Rectal smooth muscle tissue (tissue), 1 donor: Measurements from ENCODE around the gene PFDN6.

ENCODE experiments used
- H3K27ac ChIP-seq: one replicate; pipeline ENCODE4 v1.7.0; 2013; ENCODE audit warnings: low read depth, low read length, inconsistent platforms
- H3K27me3 ChIP-seq: one replicate; pipeline ENCODE4 v1.7.0; 2013; ENCODE audit warnings: low read length; ENCODE audit not compliant: control insufficient read depth, insufficient read depth
- H3K36me3 ChIP-seq: one replicate; pipeline ENCODE4 v1.7.0; 2013; ENCODE audit warnings: low read length; ENCODE audit not compliant: control insufficient read depth, insufficient read depth
- H3K4me1 ChIP-seq: one replicate; pipeline ENCODE4 v1.7.0; 2013; ENCODE audit warnings: low read length; ENCODE audit not compliant: control insufficient read depth, insufficient read depth
- H3K4me3 ChIP-seq: one replicate; pipeline ENCODE4 v1.7.0; 2013; ENCODE audit warnings: low read length
- H3K9ac ChIP-seq: one replicate; pipeline ENCODE4 v1.7.0; 2013; ENCODE audit warnings: low read length

Gene PFDN6

GRCh38 chr6:33290459-33290858 lies 1.1 kb downstream of the PFDN6 start:
- Histone ChIP-seq H3K27ac (no peak overlapping the region), H3K4me1 (peaks cover 18% of the 10 kb centered on the region), H3K4me3 (peak overlapping the region; percentile 66), H3K36me3 (peaks cover 20% of the 10 kb centered on the region), H3K27me3 (no peaks in the 10 kb centered on the region), H3K9ac (no peak overlapping the region)

DNA sequence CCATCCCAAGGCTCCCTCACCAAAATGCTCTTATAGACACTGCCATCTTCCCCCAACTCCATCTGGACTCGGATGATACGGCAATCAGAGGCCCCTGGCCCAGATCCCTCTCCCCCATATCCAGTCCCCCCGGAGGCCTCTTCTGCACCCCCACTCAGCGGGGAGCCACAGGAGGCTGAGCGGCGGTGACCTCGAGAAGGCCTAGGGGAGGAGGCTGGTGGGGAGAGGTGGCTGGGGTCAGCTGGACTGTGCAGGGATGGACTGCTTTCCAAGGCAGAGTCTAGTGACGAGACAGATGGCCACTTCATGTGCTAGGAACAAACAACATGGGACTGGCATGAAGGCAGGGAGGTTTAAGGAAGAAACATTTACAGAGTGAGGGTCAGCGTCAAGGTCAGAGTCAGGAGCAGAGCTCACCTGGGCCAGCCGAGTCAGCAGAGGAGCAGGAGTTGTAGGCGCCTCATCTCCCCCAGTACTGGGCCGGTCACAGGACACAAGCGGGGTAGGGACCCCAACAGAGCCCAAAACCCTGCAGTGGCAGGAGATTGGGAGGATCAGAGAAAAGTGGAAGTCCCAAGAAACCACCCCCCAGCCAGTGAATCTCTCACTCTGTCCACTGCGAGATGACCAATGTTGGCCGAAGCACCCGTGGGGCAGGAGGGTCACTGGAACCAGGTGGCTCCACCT lies 3.7 kb downstream of the PFDN6 start:
- Histone ChIP-seq H3K4me3 (no peak overlapping the region), H3K27me3 (no peaks in the 10 kb centered on the region), H3K36me3 (peaks cover 18% of the 10 kb centered on the region), H3K27ac (no peak overlapping the region), H3K9ac (no peak overlapping the region), H3K4me1 (peaks cover 19% of the 10 kb centered on the region)

DNA sequence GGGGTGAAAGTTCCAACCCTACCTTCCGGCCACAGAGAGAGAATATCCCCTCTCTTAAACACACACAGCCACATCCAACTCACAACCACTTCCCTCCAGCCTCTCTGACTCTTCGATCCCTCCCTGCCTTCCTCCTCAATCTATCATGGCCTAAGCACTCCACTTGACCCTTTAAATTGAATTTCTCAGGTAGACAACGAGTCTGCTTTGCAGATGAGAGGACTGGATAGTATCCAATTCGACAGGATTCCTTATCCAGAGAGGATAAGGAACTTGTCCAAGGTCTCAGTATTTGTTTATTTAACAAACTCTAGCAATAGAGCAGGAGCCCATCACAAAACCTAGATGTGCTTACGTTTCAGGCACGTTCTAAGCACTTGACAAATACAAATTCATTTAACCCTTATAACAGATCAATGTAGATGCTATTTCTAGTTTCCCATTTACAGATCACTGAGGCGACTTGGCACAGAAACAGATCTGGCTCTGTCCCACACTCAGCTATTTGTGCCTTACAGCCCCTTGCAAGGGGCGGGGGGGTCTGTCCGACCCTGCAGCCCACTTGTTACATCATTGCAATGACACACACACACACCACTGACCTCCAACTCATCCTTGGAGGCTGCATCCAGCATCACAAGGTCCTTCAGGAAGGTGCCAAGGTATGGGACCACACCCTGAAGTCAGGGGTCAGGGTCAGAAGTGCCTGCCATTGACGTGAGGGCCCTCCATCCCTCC lies 4.9 kb downstream of the PFDN6 start:
- H3K27ac ChIP-seq = no peak overlapping the region
- H3K36me3 ChIP-seq = peaks cover 18% of the 10 kb centered on the region
- no peak overlapping the region for H3K4me3 ChIP-seq
- H3K27me3 ChIP-seq = no peaks in the 10 kb centered on the region
- no peak overlapping the region for H3K9ac ChIP-seq
- peaks cover 13% of the 10 kb centered on the region for H3K4me1 ChIP-seq

DNA sequence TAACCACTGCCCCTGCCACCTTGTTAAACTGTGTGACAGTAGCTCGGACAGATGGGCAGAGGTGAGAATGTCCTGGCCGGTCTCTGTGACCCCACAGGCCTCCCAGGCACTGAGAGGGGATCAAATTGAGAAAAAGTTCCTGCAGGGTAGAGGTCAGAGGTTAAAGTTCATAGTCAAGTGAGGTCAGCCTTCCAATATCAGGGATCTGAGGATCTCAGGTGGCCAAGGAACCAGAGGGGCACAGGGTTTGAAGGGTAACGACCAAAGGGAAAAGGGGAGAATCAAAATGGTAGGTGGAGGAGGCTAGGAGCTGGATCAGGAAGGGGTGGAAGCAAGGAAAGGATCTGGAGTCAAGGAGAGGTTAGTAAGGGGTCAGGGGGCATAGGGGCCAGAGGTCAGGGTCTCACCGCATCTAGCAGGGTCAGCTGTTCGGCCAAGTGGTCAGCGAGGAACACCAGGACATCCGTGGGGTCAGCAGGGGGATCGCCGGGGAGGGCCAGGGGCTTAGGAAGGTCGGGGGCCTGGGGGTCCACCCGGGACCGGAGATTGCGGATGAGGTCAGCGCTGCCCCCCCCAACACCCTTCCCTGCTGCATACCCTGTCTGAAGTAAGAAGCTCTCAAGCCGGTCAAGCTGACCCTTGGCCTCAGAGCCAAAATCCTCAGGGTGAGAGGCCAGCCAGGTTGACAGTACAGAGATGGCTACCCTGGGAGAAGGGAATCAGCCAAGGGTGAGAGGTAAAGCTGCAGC lies 6.4 kb downstream of the PFDN6 start:
- H3K27me3 ChIP-seq = no peaks in the 10 kb centered on the region
- H3K4me1 ChIP-seq = peaks cover 5% of the 10 kb centered on the region
- peaks cover 18% of the 10 kb centered on the region for H3K36me3 ChIP-seq
- H3K27ac ChIP-seq = no peak overlapping the region
- H3K4me3 ChIP-seq = no peak overlapping the region
- H3K9ac ChIP-seq = no peak overlapping the region

DNA sequence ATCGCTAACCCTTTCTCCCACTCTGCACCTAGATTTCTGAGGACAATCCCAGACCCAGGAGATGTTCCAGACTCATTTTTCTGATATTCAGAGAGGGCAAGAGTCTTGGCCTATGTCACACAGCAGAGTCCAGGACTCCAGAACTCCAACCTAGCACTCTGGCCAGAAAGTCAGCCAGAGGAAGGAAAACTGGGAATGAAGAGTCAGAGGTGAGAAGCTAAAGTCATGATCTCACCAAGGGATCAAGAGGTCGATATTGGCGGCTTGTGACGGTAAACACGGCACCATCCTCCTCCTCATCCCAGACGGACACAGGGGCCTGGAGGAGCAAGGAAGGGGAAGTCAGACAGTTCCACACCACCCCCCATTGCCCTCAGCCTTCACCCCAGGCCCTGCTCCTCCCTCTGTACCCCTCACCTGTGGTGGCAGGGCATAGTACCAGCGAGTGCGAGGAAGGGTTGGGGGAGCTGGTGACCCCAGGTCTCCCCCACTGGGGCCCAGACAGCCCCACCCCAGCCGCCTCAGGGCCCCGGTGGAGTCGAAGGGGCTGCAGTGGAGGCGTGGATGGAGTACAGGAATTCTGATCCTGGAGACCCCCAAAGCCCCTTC lies 7.5 kb downstream of the PFDN6 start:
- H3K4me3 ChIP-seq = peak overlapping the region; percentile 56
- H3K36me3 ChIP-seq = peaks cover 18% of the 10 kb centered on the region
- no peak overlapping the region for H3K27ac ChIP-seq
- no peak overlapping the region for H3K9ac ChIP-seq
- H3K27me3 ChIP-seq = no peaks in the 10 kb centered on the region
- H3K4me1 ChIP-seq = peaks cover 5% of the 10 kb centered on the region

GRCh38 chr6:33297406-33297955 lies 8.1 kb downstream of the PFDN6 start:
- peaks cover 5% of the 10 kb centered on the region for H3K4me1 ChIP-seq
- peaks cover 15% of the 10 kb centered on the region for H3K36me3 ChIP-seq
- no peak overlapping the region for H3K9ac ChIP-seq
- peak overlapping the region; percentile 74 for H3K27ac ChIP-seq
- peak overlapping the region; percentile 56 for H3K4me3 ChIP-seq
- H3K27me3 ChIP-seq = no peaks in the 10 kb centered on the region

DNA sequence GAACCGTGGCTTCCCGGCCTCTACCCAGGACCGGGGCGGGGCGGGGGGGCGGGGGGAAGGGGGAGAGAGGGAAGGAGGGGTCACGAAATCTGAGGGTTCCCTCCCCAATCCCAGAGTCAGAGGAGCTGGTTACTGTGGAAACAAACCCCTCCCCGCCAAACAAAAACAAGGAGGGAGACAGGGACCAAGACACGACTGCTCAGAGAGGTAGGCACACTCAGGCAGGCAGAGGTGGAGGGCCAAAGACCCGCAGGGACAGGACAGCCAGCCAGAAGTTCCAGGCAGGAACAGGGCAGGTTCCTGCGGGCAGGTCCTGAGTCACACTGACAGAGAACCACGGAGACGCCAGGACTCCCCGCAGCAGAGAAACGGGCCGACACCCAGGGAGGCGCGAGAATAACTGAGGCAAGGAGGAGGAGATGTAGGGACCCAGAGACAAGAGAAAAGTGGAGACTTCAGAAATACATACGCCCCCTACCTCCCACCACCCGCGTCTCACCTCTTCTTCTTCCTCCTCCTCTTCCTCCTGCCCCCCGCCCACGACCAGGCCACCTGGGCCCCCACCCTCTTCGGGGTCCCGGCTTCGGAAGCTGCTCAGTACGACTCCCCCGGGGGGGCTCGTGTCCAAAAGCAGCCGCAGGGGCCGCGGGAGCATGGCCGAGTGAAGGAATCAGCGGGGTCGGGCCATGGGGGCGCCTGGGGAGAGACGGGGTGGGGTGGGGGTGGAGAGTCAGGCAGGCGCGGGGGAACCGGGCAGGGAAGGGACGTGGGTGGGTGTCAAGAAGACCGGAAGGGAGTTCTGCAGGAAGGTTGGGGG lies 8.8 kb downstream of the PFDN6 start:
- H3K4me1 ChIP-seq = peaks cover 5% of the 10 kb centered on the region
- peaks cover 15% of the 10 kb centered on the region for H3K36me3 ChIP-seq
- peak overlapping the region; percentile 90 for H3K27ac ChIP-seq

DNA sequence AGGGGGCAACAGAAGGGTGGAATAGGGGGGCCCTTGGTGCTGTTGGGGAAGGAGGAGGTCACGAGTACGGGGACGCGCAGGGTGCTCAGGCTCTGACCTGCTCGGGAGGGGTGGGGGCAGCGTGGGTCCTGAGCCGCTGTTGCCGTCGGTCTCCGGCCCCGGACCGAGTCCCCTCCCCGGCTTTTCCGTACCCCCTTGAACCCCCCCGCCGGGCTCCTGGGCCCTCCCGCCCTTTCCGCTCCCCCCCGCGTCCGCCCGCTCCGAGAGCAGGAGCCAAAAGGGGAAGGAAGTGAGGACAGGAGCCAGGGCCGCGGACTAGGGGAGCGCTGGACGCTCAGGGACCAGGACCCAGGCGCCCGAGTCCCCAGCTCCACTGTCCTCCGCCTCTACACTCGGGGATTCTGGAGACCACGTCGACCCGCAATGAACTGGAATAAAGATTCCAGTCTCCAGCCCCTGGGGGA lies 9.4 kb downstream of the PFDN6 start, which contains the start of gene RGL2:
Gene RGL2, minus strand, starts transcription at position 170 of the 464 bp plus-strand sequence. CDS start 332 bp downstream, outside the sequence.
- peak within 1 kb of the TSS; percentile 82 for H3K4me3 ChIP-seq
- peaks cover 5% of the 10 kb centered on the region for H3K4me1 ChIP-seq
- peak within 1 kb of the TSS; percentile 92 for H3K9ac ChIP-seq
- H3K36me3 ChIP-seq = peaks cover 11% of the 10 kb centered on the region
- H3K27ac ChIP-seq = peak within 1 kb of the TSS; percentile 90
- no peaks in the 10 kb centered on the region for H3K27me3 ChIP-seq

More for the DNA sequence above, 8.8 kb downstream of the PFDN6 start:
- no peaks in the 10 kb centered on the region for H3K27me3 ChIP-seq
- peak overlapping the region; percentile 51 for H3K9ac ChIP-seq
- peak overlapping the region; percentile 82 for H3K4me3 ChIP-seq

DNA sequence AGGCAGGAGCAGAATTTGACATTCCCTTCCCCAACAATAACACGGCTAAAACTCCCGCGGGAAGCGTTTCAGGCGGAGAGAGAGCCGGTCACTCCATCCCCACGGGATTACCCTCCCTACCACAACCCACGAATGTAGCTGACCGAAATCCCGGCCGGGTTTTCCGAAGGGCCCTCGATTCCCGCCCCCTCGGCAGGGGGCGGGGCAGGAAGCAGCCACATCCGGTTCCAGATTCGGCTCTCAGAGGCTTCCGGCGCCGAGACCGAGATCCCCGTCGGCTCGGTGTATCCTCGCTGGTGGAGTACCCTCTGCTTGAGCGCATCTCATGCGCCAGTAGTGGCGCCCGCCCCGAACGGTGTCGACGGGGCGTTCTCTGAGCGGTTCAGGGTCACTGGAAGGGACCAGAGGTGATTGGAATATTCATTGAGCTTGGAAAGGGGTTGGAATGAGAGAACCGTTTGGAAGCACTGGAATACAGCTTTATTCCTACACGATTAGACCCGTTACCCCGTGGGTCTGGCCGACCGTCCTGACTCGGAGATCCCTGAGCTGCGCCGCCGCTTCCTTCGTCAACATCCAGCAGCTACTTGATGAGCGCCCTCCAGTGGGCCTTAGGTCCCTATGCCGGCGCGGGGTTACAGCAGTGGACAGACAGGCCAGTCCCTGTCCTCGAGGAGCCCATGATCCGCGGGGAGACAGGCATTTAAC lies 10.0 kb downstream of the PFDN6 start:
- peak overlapping the region; percentile 92 for H3K9ac ChIP-seq
- peaks cover 13% of the 10 kb centered on the region for H3K36me3 ChIP-seq
- peak overlapping the region; percentile 82 for H3K4me3 ChIP-seq

DNA sequence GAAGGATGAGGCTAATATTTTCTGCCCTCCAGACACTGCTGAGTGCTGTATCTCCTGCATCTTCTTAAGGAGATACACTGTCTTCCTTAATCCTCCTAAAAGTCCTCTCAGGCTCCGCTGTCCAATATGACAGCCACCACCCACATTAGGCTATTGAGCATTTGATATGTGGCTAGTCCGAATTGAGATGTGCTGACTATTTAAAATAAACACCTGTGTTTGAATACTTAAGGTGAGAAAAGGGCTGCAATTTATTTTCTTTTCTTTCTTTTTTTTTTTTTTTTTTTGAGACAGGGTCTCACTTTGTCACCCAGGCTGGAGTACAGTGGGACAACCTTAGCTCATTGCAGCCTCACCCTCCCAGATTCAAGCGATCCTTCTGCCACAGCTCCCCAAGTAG lies 12.5 kb downstream of the PFDN6 start:
- H3K9ac ChIP-seq = no peak overlapping the region
- peaks cover 5% of the 10 kb centered on the region for H3K4me1 ChIP-seq

More for the DNA sequence above, 10.0 kb downstream of the PFDN6 start:
- Histone ChIP-seq H3K27me3 (no peaks in the 10 kb centered on the region), H3K27ac (peak overlapping the region; percentile 90), H3K4me1 (peaks cover 5% of the 10 kb centered on the region)

DNA sequence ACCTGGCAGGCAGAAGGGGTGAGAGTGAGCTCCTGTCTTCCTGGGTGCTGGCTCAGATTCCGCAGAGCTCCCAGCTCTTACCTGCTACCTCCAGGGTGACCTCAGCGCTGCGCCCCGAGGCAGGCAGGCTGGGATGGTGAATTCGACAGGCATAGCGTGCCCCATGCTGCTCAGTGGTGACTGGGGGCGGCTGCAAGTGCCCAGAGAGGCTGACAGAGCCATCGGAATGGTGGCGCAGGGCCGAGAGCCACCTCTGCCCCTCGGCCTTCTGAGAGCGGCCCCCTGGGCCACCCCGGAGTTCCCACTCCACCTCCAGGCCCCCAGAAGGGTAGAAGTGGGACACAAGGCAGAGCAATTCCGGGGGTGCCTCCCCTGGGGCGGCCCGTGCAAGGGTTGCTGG lies 14.8 kb downstream of the PFDN6 start:
- Histone ChIP-seq H3K36me3 (peaks cover 24% of the 10 kb centered on the region), H3K4me1 (no peaks in the 10 kb centered on the region), H3K27me3 (no peaks in the 10 kb centered on the region), H3K9ac (no peak overlapping the region), H3K27ac (no peak overlapping the region), H3K4me3 (no peak overlapping the region)

More for the DNA sequence above, 12.5 kb downstream of the PFDN6 start:
- Histone ChIP-seq H3K36me3 (peaks cover 24% of the 10 kb centered on the region), H3K27me3 (no peaks in the 10 kb centered on the region), H3K4me3 (no peak overlapping the region), H3K27ac (no peak overlapping the region)
